ENCODE results near the gene FCER1G.

GRCh38 chr1:161244888-161245287 is 29.8 kb downstream of the FCER1G start:
- TF ChIP-seq CTCF (IDR thresholded peaks at IDR 0.05; ENCODE audit: low read depth, low read length) (no peak), POLR2A (IDR thresholded peaks at IDR 0.05; ENCODE audit: extremely low read depth, insufficient read length) (no peak), MAX (IDR thresholded peaks at IDR 0.05; ENCODE audit: low read depth, low read length) (no peak)
